ENCODE data around the gene IFT27. TPM values are rescaled to one million over a fixed set of nuclear protein-coding genes. Genes with fewer than 3 reads are reported as not detected.

The IFT27 gene
- total and polyA plus RNA-seq, 9 donors, result 19.2 to 26.7 (median 23.9) TPM

GRCh38 chr22:36767035-36767775, 8.7 kb downstream of the IFT27 start:
- peaks cover 9% of the 10 kb centered on the region for H3K4me1 ChIP-seq (ENCODE audit: control insufficient read depth, insufficient read depth, low read length)
- no peak for DNase-seq
- H3K9me3 ChIP-seq (replicated peaks; ENCODE audit: control insufficient read depth, low read depth, low read length), result no peaks in the 10 kb centered on the region
- no peaks in the 10 kb centered on the region for H3K27me3 ChIP-seq (ENCODE audit: control insufficient read depth, insufficient read depth, low read length)
- peaks cover 53% of the 10 kb centered on the region for H3K36me3 ChIP-seq (ENCODE audit: control insufficient read depth, insufficient read depth, low read length)
- H3K4me3 ChIP-seq (ENCODE audit: low read length), result no peak overlapping the region
- no peak overlapping the region for H3K27ac ChIP-seq (ENCODE audit: low read length)
- WGBS (ENCODE audit: insufficient coverage), result 96% methylated on average over 6 of the region's 10 CpGs

DNA sequence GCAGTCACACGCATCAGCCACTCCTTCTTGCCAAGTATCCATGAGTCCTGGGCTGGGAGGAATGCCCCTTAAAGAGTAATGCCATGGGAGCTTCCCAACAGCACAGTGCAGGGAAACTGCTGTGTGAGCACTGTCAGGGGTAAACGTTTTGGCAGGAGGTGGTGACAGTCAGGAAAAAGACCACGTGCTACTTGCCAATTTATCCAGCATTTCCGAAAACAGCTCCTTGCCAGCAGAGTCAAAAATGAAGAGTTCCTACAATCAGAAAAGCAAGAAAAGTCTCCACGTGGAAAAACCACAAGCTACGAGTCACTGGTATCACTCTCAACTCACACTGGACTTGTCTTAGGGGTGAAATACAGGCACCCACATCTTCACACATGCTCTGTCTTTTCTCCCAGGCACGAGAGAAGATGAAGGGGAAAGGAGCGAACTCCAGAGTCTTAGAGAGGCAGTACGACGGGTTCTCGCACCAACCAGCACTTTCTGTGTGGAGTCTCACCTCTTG, 9.9 kb downstream of the IFT27 start:
- Histone ChIP-seq H3K27ac (ENCODE audit: low read length) (no peak overlapping the region), H3K36me3 (ENCODE audit: control insufficient read depth, insufficient read depth, low read length) (peaks cover 55% of the 10 kb centered on the region), H3K27me3 (ENCODE audit: control insufficient read depth, insufficient read depth, low read length) (no peaks in the 10 kb centered on the region), H3K4me1 (ENCODE audit: control insufficient read depth, insufficient read depth, low read length) (peaks cover 11% of the 10 kb centered on the region), H3K9me3 (replicated peaks; ENCODE audit: control insufficient read depth, low read depth, low read length) (no peaks in the 10 kb centered on the region), H3K4me3 (ENCODE audit: low read length) (no peak overlapping the region)
- 73% methylated on average over 8 of the region's 11 CpGs for WGBS (ENCODE audit: insufficient coverage)
- no peak for DNase-seq

- Histone ChIP-seq H3K27me3 (ENCODE audit: control insufficient read depth, insufficient read depth, low read length) (no peaks in the 10 kb centered on the region), H3K9me3 (replicated peaks; ENCODE audit: control insufficient read depth, low read depth, low read length) (no peaks in the 10 kb centered on the region), H3K36me3 (ENCODE audit: control insufficient read depth, insufficient read depth, low read length) (peaks cover 55% of the 10 kb centered on the region), H3K4me3 (ENCODE audit: low read length) (no peak overlapping the region), H3K27ac (ENCODE audit: low read length) (no peak overlapping the region), H3K4me1 (ENCODE audit: control insufficient read depth, insufficient read depth, low read length) (peaks cover 11% of the 10 kb centered on the region)
- no peak for DNase-seq
- WGBS (ENCODE audit: insufficient coverage), result 76% methylated on average over 10 of the region's 17 CpGs
Measured at GRCh38 chr22:36765131-36765942, 10.6 kb downstream of the IFT27 start.

GRCh38 chr22:36764641-36765040, 11.3 kb downstream of the IFT27 start:
- peaks cover 55% of the 10 kb centered on the region for H3K36me3 ChIP-seq (ENCODE audit: control insufficient read depth, insufficient read depth, low read length)
- 87% methylated on average over 5 of the region's 6 CpGs for WGBS (ENCODE audit: insufficient coverage)

GRCh38 chr22:36764060-36764459, 11.9 kb downstream of the IFT27 start:
- H3K9me3 ChIP-seq (replicated peaks; ENCODE audit: control insufficient read depth, low read depth, low read length), result no peaks in the 10 kb centered on the region
- no peak for DNase-seq
- peaks cover 11% of the 10 kb centered on the region for H3K4me1 ChIP-seq (ENCODE audit: control insufficient read depth, insufficient read depth, low read length)
- no peak overlapping the region for H3K4me3 ChIP-seq (ENCODE audit: low read length)
- WGBS (ENCODE audit: insufficient coverage), result 93% methylated on average over 8 of the region's 9 CpGs
- no peak overlapping the region for H3K27ac ChIP-seq (ENCODE audit: low read length)
- peaks cover 54% of the 10 kb centered on the region for H3K36me3 ChIP-seq (ENCODE audit: control insufficient read depth, insufficient read depth, low read length)
- H3K27me3 ChIP-seq (ENCODE audit: control insufficient read depth, insufficient read depth, low read length), result no peaks in the 10 kb centered on the region

More at GRCh38 chr22:36764641-36765040, 11.3 kb downstream of the IFT27 start:
- no peaks in the 10 kb centered on the region for H3K27me3 ChIP-seq (ENCODE audit: control insufficient read depth, insufficient read depth, low read length)
- DNase-seq, result no peak
- no peaks in the 10 kb centered on the region for H3K9me3 ChIP-seq (replicated peaks; ENCODE audit: control insufficient read depth, low read depth, low read length)
- peaks cover 11% of the 10 kb centered on the region for H3K4me1 ChIP-seq (ENCODE audit: control insufficient read depth, insufficient read depth, low read length)
- H3K27ac ChIP-seq (ENCODE audit: low read length), result no peak overlapping the region
- H3K4me3 ChIP-seq (ENCODE audit: low read length), result no peak overlapping the region

- peaks cover 11% of the 10 kb centered on the region for H3K4me1 ChIP-seq (ENCODE audit: control insufficient read depth, insufficient read depth, low read length)
- 100% methylated on average over 3 of the region's 8 CpGs for WGBS (ENCODE audit: insufficient coverage)
- H3K9me3 ChIP-seq (replicated peaks; ENCODE audit: control insufficient read depth, low read depth, low read length), result no peaks in the 10 kb centered on the region
- H3K27me3 ChIP-seq (ENCODE audit: control insufficient read depth, insufficient read depth, low read length), result no peaks in the 10 kb centered on the region
- peaks cover 52% of the 10 kb centered on the region for H3K36me3 ChIP-seq (ENCODE audit: control insufficient read depth, insufficient read depth, low read length)
- no peak overlapping the region for H3K27ac ChIP-seq (ENCODE audit: low read length)
- DNase-seq, result no peak
- no peak overlapping the region for H3K4me3 ChIP-seq (ENCODE audit: low read length)
Measured at GRCh38 chr22:36763576-36763975, 12.3 kb downstream of the IFT27 start.

DNA sequence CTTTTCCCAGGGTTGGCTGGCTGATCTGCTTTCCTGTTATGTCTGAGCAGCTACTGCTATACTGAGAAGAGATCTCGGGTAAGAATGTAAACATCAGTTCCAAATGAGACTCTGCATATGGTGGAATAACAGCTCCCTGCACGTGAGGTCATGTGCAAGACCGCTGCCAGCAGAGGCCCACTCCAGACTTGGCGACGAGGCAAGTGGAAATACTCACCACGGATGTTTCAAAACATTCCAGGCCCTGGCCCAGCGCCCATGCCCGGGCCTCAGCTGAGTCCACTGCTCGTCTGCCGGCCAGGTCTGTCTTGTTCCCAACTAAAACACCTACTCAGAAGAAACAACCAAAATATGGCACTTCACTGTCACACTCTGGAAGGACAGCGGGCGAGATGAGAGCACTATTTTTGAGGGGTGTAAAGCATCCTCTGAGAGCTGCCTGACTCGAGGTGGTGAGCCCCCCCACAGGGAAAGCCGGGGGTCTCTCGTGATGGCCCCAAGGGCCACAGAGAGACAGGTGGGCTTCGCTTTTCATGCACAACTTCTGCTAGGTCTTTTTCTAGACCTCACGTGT, 13.1 kb downstream of the IFT27 start:
- no peaks in the 10 kb centered on the region for H3K27me3 ChIP-seq (ENCODE audit: control insufficient read depth, insufficient read depth, low read length)
- H3K36me3 ChIP-seq (ENCODE audit: control insufficient read depth, insufficient read depth, low read length), result peaks cover 48% of the 10 kb centered on the region
- WGBS (ENCODE audit: insufficient coverage), result 69% methylated on average over 15 of the region's 17 CpGs
- H3K4me3 ChIP-seq (ENCODE audit: low read length), result no peak overlapping the region
- DNase-seq, result peak; percentile 35
- no peaks in the 10 kb centered on the region for H3K9me3 ChIP-seq (replicated peaks; ENCODE audit: control insufficient read depth, low read depth, low read length)
- H3K27ac ChIP-seq (ENCODE audit: low read length), result no peak overlapping the region
- peaks cover 11% of the 10 kb centered on the region for H3K4me1 ChIP-seq (ENCODE audit: control insufficient read depth, insufficient read depth, low read length)

- Histone ChIP-seq H3K9me3 (replicated peaks; ENCODE audit: control insufficient read depth, low read depth, low read length) (no peaks in the 10 kb centered on the region), H3K4me3 (ENCODE audit: low read length) (no peak overlapping the region), H3K27me3 (ENCODE audit: control insufficient read depth, insufficient read depth, low read length) (peaks cover 2% of the 10 kb centered on the region), H3K4me1 (ENCODE audit: control insufficient read depth, insufficient read depth, low read length) (peaks cover 11% of the 10 kb centered on the region), H3K36me3 (ENCODE audit: control insufficient read depth, insufficient read depth, low read length) (peaks cover 37% of the 10 kb centered on the region), H3K27ac (ENCODE audit: low read length) (no peak overlapping the region)
- no peak for DNase-seq
- WGBS (ENCODE audit: insufficient coverage), result 87% methylated on average over 6 of the region's 10 CpGs
Measured at GRCh38 chr22:36761553-36762240, 14.2 kb downstream of the IFT27 start.

DNA sequence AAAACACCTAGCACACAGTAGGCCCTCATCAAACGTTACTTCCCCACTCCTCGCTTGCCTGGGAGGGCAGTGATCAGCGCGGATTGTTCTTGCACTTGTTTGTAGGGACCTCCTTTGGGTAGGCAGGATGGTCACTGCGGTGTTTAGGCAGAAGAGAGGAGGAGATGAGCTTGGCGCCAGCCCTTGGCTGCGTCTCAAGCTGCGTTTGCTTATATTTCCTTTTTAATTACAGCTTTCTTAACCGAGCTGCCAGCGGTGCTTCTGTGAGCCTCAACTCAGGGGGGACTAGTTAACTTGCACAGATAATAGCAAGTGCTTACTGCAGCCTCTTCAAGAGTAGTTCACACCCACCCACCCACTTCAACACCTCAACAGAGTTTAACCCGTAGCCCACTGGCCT, 15.1 kb downstream of the IFT27 start:
- peaks cover 11% of the 10 kb centered on the region for H3K4me1 ChIP-seq (ENCODE audit: control insufficient read depth, insufficient read depth, low read length)
- DNase-seq, result no peak
- no peak overlapping the region for H3K4me3 ChIP-seq (ENCODE audit: low read length)
- H3K9me3 ChIP-seq (replicated peaks; ENCODE audit: control insufficient read depth, low read depth, low read length), result no peaks in the 10 kb centered on the region
- peaks cover 29% of the 10 kb centered on the region for H3K36me3 ChIP-seq (ENCODE audit: control insufficient read depth, insufficient read depth, low read length)
- WGBS (ENCODE audit: insufficient coverage), result 74% methylated on average over 7 of the region's 11 CpGs
- peaks cover 4% of the 10 kb centered on the region for H3K27me3 ChIP-seq (ENCODE audit: control insufficient read depth, insufficient read depth, low read length)
- H3K27ac ChIP-seq (ENCODE audit: low read length), result no peak overlapping the region
